OCI-LY7 (cell line): Measurements from ENCODE around the gene JAML. TPM values are rescaled to one million over a fixed set of nuclear protein-coding genes. Genes with fewer than 3 reads are reported as not detected.

Experiments
- BruUV-seq: library from RNA; stranded (reverse); fragments of 400-500 nt; replicated peaks from 2 replicates; lab custom pipeline; 2021; lab: Mats Ljungman, UMichigan
- CTCF ChIA-PET: fragments of 300-600 bp; sonication (Branson Sonifier 250); formaldehyde crosslinking; loops from one replicate; lab custom pipeline; 2022; ENCODE audit warnings: antibody characterized with exemption; ENCODE audit not compliant: unreplicated experiment; lab: Charles Lee
- POLR2A ChIA-PET: fragments of 300-600 bp; sonication (Branson Sonifier 250); formaldehyde crosslinking; loops from one replicate; lab custom pipeline; 2022; ENCODE audit warnings: antibody characterized with exemption; lab: Charles Lee
- DNase-seq: peaks from one replicate; pipeline ENCODE4 v3.0.0-alpha.2; 2015; ENCODE audit warnings: low spot score
- H2AFZ ChIP-seq: fragments of 200-600 bp; sonication (generic), shearing (Covaris generic); 2 replicates; pipeline ENCODE4 v1.6.1; 2014; ENCODE audit warnings: mild to moderate bottlenecking, antibody characterized with exemption, low read length, moderate library complexity
- H3K27ac ChIP-seq: fragments of 200-600 bp; sonication (generic); 2 replicates; pipeline ENCODE4 v1.5.1; 2014; ENCODE audit warnings: mixed run types, low read depth, mild to moderate bottlenecking, moderate library complexity, low read length, inconsistent platforms; ENCODE audit not compliant: poor library complexity, severe bottlenecking
- H3K36me3 ChIP-seq: fragments of 200-600 bp; sonication (generic); 2 replicates; pipeline ENCODE4 v1.6.1; 2014; ENCODE audit warnings: mild to moderate bottlenecking, antibody characterized with exemption, low read length, moderate library complexity, mixed read lengths; ENCODE audit not compliant: insufficient read depth
- H3K4me1 ChIP-seq: fragments of 200-600 bp; sonication (generic); 2 replicates; pipeline ENCODE4 v1.5.1; 2014; ENCODE audit warnings: mild to moderate bottlenecking, low read length; ENCODE audit not compliant: insufficient read depth, poor library complexity, severe bottlenecking
- H3K4me2 ChIP-seq: fragments of 200-600 bp; sonication (generic); 2 replicates; pipeline ENCODE4 v1.6.1; 2014; ENCODE audit warnings: mild to moderate bottlenecking, low read length
- H3K4me3 ChIP-seq: fragments of 200-600 bp; sonication (generic); 2 replicates; pipeline ENCODE4 v1.5.1; 2014; ENCODE audit warnings: mild to moderate bottlenecking, low read depth, low read length; ENCODE audit not compliant: poor library complexity, severe bottlenecking
- H3K79me2 ChIP-seq: fragments of 200-600 bp; sonication (generic); 2 replicates; pipeline ENCODE4 v1.6.1; 2016; ENCODE audit warnings: low read depth, mild to moderate bottlenecking, low read length, moderate library complexity, mixed read lengths; ENCODE audit not compliant: insufficient read depth
- H3K9me2 ChIP-seq: fragments of 200-600 bp; sonication (generic); 2 replicates; pipeline ENCODE4 v1.6.1; 2016; ENCODE audit warnings: mild to moderate bottlenecking, low read length, mixed read lengths; ENCODE audit not compliant: insufficient read depth
- H3K9me3 ChIP-seq: fragments of 200-600 bp; sonication (generic); 2 replicates; pipeline ENCODE4 v1.6.1; 2014; ENCODE audit warnings: mild to moderate bottlenecking, mixed run types, low read length, mixed read lengths
- H4K20me1 ChIP-seq: fragments of 200-600 bp; sonication (generic); 2 replicates; pipeline ENCODE4 v1.6.1; 2014; ENCODE audit warnings: mild to moderate bottlenecking, antibody characterized with exemption, low read length, moderate library complexity, mixed read lengths; ENCODE audit not compliant: insufficient read depth
- EZH2phosphoT487 ChIP-seq: fragments of 200-600 bp; sonication (generic); IDR thresholded peaks from 2 replicates; pipeline ENCODE4 v1.6.1; 2018; ENCODE audit warnings: low read depth, borderline replicate concordance, mild to moderate bottlenecking, mixed run types, antibody characterized with exemption, low read length, moderate library complexity, mixed read lengths
- intact Hi-C: fragments of 100-400 bp; cut with micrococcal nuclease; formaldehyde crosslinking; loops from one replicate; pipeline ENCODE4 v1.10.0; 2022; ENCODE audit not compliant: unreplicated experiment
- total RNA-seq, 2 experiments: library from RNA; depleted of rRNA in 1 of 2; stranded (reverse); fragments of >200 nt in 1 of 2; shearing (Covaris generic) in 1 of 2; gene quantifications; 2 replicates each; pipeline ENCODE4 v1.2.3, GENCODE V29; 2014 to 2022
- TF ChIP-seq, protein P1 (sequence below): fragments of 200-600 bp; sonication (generic); conservative IDR thresholded peaks from 2 replicates; pipeline ENCODE4 v1.5.1; 2014; ENCODE audit warnings: mild to moderate bottlenecking, antibody characterized with exemption, low read length, moderate library complexity, mixed read lengths

JAML gene
- total RNA-seq, 2 experiments from 2014 or later, result 0.63 to 0.73 TPM

DNA sequence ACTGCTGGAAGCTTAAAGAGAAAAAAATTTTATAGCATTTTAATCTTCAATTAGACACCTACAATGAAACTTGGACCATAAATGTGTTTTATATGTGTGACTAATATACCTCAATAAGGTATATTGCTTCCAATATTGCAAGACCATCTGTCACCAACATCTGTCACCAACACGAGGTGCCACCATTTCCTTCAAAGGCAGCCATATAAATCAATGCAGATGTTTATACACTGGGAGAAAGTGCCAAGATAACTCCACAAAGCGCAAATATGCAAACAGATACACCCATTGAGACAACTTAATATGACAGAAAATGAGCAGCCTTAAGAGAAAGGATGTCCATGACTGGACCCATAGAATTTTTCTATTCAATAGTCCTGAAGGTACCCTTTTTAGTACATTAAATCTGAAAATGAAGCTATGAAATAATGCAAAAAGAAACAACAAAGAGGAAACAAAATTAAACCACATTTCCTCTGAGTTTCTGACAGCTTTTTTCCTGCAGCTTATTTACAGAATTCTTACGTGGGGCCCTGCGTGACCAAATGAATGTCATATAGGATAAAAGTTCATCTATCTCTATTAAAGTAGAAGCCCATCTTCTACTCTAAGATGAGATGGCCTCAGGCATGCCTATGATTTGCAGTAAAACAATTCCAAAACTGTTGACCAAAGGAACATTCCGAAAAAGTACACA lies 14.8 kb upstream of the JAML start:
- Histone ChIP-seq H3K36me3 (no peaks in the 10 kb centered on the region), H2AFZ (no peak overlapping the region), H3K27ac (no peak overlapping the region), H3K79me2 (no peaks in the 10 kb centered on the region), H3K9me3 (no peaks in the 10 kb centered on the region), H3K4me1 (no peaks in the 10 kb centered on the region), H3K9me2 (no peaks in the 10 kb centered on the region), H3K4me2 (no peak overlapping the region), H4K20me1 (no peaks in the 10 kb centered on the region), H3K4me3 (no peak overlapping the region)
- ChIA-PET POLR2A (interaction anchor here (0.5 to 1.2 kb wide), 5 partner anchors 12 to 332 kb away, joined by 3 to 4 read pairs (median 3); partner anchors contain the start of gene MPZL3), CTCF (no interaction called here)
- TF ChIP-seq EZH2phosphoT487, result no peak
- TF ChIP-seq, protein P1, sequence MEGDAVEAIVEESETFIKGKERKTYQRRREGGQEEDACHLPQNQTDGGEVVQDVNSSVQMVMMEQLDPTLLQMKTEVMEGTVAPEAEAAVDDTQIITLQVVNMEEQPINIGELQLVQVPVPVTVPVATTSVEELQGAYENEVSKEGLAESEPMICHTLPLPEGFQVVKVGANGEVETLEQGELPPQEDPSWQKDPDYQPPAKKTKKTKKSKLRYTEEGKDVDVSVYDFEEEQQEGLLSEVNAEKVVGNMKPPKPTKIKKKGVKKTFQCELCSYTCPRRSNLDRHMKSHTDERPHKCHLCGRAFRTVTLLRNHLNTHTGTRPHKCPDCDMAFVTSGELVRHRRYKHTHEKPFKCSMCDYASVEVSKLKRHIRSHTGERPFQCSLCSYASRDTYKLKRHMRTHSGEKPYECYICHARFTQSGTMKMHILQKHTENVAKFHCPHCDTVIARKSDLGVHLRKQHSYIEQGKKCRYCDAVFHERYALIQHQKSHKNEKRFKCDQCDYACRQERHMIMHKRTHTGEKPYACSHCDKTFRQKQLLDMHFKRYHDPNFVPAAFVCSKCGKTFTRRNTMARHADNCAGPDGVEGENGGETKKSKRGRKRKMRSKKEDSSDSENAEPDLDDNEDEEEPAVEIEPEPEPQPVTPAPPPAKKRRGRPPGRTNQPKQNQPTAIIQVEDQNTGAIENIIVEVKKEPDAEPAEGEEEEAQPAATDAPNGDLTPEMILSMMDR, result no peak
- DNase-seq, result no peak
- no TSS peak for BruUV-seq
- intact Hi-C loops, result no loop called here

DNA sequence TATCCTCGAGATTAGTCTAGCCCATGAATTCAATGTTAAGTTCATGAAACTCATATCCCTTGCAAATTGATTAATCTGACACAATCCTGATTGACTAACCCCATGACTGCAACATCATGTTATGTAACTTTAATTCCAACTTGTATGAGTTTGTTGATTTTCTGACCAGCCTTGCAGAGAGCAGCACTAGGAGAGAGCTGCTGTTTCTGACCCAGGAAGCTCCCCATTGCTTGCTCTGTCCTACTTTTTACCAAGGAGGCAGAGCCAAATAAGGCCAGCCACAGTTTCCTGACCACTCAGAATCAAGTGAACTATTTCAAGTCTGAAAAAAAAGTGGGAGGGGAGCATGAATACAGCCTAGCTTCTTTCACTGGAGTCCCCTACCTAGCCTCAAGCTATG lies 14.1 kb upstream of the JAML start:
- Histone ChIP-seq H2AFZ (no peak overlapping the region), H3K4me3 (no peak overlapping the region), H3K4me2 (no peak overlapping the region), H3K36me3 (no peaks in the 10 kb centered on the region), H3K27ac (no peak overlapping the region), H3K79me2 (no peaks in the 10 kb centered on the region), H3K9me3 (no peaks in the 10 kb centered on the region), H3K9me2 (no peaks in the 10 kb centered on the region), H3K4me1 (no peaks in the 10 kb centered on the region), H4K20me1 (no peaks in the 10 kb centered on the region)
- TF ChIP-seq, protein P1, result no peak
- no peak for TF ChIP-seq EZH2phosphoT487
- no peak for DNase-seq
- CTCF ChIA-PET, result no interaction called here
- POLR2A ChIA-PET, result interaction anchor here (0.6 to 1.2 kb wide), 5 partner anchors 13 to 333 kb away, joined by 3 to 6 read pairs (median 3); partner anchors contain the start of genes ARCN1 and MPZL3
- BruUV-seq, result no TSS peak
- intact Hi-C loops, result no loop called here

- no peaks in the 10 kb centered on the region for H3K9me3 ChIP-seq
- TF ChIP-seq EZH2phosphoT487, result no peak
- TF ChIP-seq, protein P1, result no peak
- no peak overlapping the region for H3K4me3 ChIP-seq
- POLR2A ChIA-PET, result interaction anchor here (0.6 kb wide), 1 partner anchor 334 kb away, joined by 6 read pairs; the partner anchor contains the start of gene ARCN1
- H3K9me2 ChIP-seq, result no peaks in the 10 kb centered on the region
- H3K79me2 ChIP-seq, result no peaks in the 10 kb centered on the region
- no peak for DNase-seq
- no peak overlapping the region for H3K4me2 ChIP-seq
- BruUV-seq, result no TSS peak
- H3K36me3 ChIP-seq, result no peaks in the 10 kb centered on the region
- no peak overlapping the region for H3K27ac ChIP-seq
- intact Hi-C loops, result no loop called here
- no peaks in the 10 kb centered on the region for H3K4me1 ChIP-seq
- H4K20me1 ChIP-seq, result no peaks in the 10 kb centered on the region
- no peak overlapping the region for H2AFZ ChIP-seq
- CTCF ChIA-PET, result no interaction called here
Measured at GRCh38 chr11:118238421-118238820, 13.6 kb upstream of the JAML start.
